ENCODE results near the gene RXRA.
"Not testable (repeated sequence)": the region's sequence is repeated elsewhere in the genome, so short reads cannot be mapped to it uniquely, and the experiment has no call there.

RXRA gene

GRCh38 chr9:134304690-134305089 is 21.6 kb upstream of the RXRA start:
- H3K4me3 ChIP-seq (ENCODE audit: insufficient read length, low read depth), result no peak overlapping the region
- no peaks in the 10 kb centered on the region for H3K4me1 ChIP-seq (ENCODE audit: insufficient read depth, insufficient read length)
- TF ChIP-seq SUZ12 (IDR thresholded peaks at IDR 0.05; ENCODE audit: extremely low read depth, insufficient read depth, insufficient read length) (no peak), ZNF274 (IDR thresholded peaks at IDR 0.05; ENCODE audit: low read depth, low read length) (no peak), YY1 (IDR thresholded peaks at IDR 0.05; ENCODE audit: insufficient read depth, insufficient read length) (no peak)
- DNase-seq (ENCODE audit: low read depth, low spot score), result no peak
- no peak overlapping the region for H3K9ac ChIP-seq (ENCODE audit: insufficient read length, low read depth)
- H3K27me3 ChIP-seq (ENCODE audit: insufficient read depth, insufficient read length), result peaks cover 3% of the 10 kb centered on the region
- H3K36me3 ChIP-seq (ENCODE audit: insufficient read depth, insufficient read length, low read length), result no peaks in the 10 kb centered on the region
- H3K9me3 ChIP-seq (ENCODE audit: insufficient read depth, low read length), result no peaks in the 10 kb centered on the region

GRCh38 chr9:134305533-134305932 is 20.7 kb upstream of the RXRA start:
- Histone ChIP-seq H3K4me1 (ENCODE audit: insufficient read depth, insufficient read length) (no peaks in the 10 kb centered on the region), H3K4me3 (ENCODE audit: insufficient read length, low read depth) (no peak overlapping the region), H3K9me3 (ENCODE audit: insufficient read depth, low read length) (no peaks in the 10 kb centered on the region), H3K36me3 (ENCODE audit: insufficient read depth, insufficient read length, low read length) (no peaks in the 10 kb centered on the region), H3K27me3 (ENCODE audit: insufficient read depth, insufficient read length) (peaks cover 3% of the 10 kb centered on the region), H3K9ac (ENCODE audit: insufficient read length, low read depth) (no peak overlapping the region)
- TF ChIP-seq YY1 (IDR thresholded peaks at IDR 0.05; ENCODE audit: insufficient read depth, insufficient read length) (no peak), SUZ12 (IDR thresholded peaks at IDR 0.05; ENCODE audit: extremely low read depth, insufficient read depth, insufficient read length) (no peak), ZNF274 (IDR thresholded peaks at IDR 0.05; ENCODE audit: low read depth, low read length) (no peak)
- no peak for DNase-seq (ENCODE audit: low read depth, low spot score)

DNA sequence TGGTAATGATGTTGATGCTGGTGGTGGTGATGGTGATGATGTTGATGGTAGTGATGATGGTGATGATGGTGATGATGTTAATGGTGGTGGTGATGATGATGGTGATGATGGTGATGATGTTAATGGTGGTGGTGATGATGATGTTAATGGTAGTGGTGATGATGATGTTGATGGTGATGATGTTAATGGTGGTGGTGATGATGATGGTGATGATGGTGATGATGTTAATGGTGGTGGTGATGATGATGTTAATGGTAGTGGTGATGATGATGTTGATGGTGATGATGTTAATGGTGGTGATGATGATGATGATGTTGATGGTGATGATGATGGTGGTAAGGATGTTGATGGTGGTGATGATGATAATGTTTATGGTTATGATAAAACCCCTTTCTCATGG is 20.2 kb upstream of the RXRA start:
- DNase-seq (ENCODE audit: low read depth, low spot score); H3K9ac ChIP-seq (ENCODE audit: insufficient read length, low read depth); H3K27me3 ChIP-seq (ENCODE audit: insufficient read depth, insufficient read length); H3K4me3 ChIP-seq (ENCODE audit: insufficient read length, low read depth); H3K4me1 ChIP-seq (ENCODE audit: insufficient read depth, insufficient read length); H3K36me3 ChIP-seq (ENCODE audit: insufficient read depth, insufficient read length, low read length); H3K9me3 ChIP-seq (ENCODE audit: insufficient read depth, low read length): not testable (repeated sequence)

DNA sequence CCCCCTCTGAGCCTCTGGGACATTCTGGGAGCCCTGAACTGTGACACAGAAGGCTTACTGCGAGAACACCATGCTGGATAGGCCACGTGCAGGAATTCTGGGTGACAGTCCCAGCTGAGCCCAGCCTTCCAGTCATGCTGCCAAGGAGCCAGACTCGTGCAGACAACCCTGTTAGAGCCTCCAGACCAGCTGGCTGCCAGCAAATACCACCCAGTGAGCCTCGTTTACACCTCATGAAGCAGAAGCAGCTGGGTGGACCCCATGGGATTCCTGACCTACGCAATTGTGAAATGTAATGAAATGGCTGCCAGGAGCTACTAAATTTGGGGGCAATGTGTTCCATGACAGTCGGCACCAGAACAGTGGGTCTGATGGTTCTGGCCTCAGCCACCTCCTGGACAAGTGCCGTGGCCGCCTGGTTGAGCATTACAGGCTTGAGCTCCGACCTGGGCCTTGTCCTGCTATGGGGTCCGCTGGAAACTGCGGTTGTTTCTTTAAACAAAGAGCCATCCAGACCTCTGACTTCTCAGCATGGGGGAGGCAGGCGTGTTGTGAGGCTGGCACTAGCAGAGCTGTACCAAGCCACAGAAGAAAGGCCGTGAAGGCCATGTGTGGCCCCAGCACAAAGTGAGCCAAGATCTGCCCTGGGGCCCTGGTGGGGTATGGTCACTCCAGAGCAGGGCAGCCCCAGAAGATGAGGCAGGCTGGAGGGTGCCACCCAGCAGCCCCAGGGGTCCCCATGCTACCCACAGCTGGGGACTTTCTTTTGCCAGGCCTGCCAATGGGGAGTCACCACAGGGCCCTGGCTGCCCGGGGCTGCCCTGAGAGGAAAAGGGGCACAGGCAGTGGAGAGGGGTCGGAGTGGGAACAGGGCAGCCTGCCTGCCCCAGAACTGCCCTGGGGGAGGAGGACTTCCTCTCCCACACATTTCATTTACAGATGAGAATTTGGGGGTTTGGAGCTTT is 19.3 kb upstream of the RXRA start:
- H3K27me3 ChIP-seq (ENCODE audit: insufficient read depth, insufficient read length), result peaks cover 3% of the 10 kb centered on the region
- H3K9me3 ChIP-seq (ENCODE audit: insufficient read depth, low read length), result peaks cover 5% of the 10 kb centered on the region; the same call in 1 of the 2 replicates
- H3K4me1 ChIP-seq (ENCODE audit: insufficient read depth, insufficient read length), result no peaks in the 10 kb centered on the region
- H3K4me3 ChIP-seq (ENCODE audit: insufficient read length, low read depth), result no peak overlapping the region
- no peak overlapping the region for H3K9ac ChIP-seq (ENCODE audit: insufficient read length, low read depth)
- no peak for TF ChIP-seq YY1 (IDR thresholded peaks at IDR 0.05; ENCODE audit: insufficient read depth, insufficient read length)
- no peak for TF ChIP-seq ZNF274 (IDR thresholded peaks at IDR 0.05; ENCODE audit: low read depth, low read length)
- TF ChIP-seq SUZ12 (IDR thresholded peaks at IDR 0.05; ENCODE audit: extremely low read depth, insufficient read depth, insufficient read length), result no peak
- no peak for DNase-seq (ENCODE audit: low read depth, low spot score)
- H3K36me3 ChIP-seq (ENCODE audit: insufficient read depth, insufficient read length, low read length), result no peaks in the 10 kb centered on the region

- no peak overlapping the region for H3K9ac ChIP-seq (ENCODE audit: insufficient read length, low read depth)
- H3K27me3 ChIP-seq (ENCODE audit: insufficient read depth, insufficient read length), result peaks cover 3% of the 10 kb centered on the region
- no peak for DNase-seq (ENCODE audit: low read depth, low spot score)
- H3K9me3 ChIP-seq (ENCODE audit: insufficient read depth, low read length), result peaks cover 8% of the 10 kb centered on the region; the same call in 1 of the 2 replicates
- H3K36me3 ChIP-seq (ENCODE audit: insufficient read depth, insufficient read length, low read length), result no peaks in the 10 kb centered on the region
- TF ChIP-seq YY1 (IDR thresholded peaks at IDR 0.05; ENCODE audit: insufficient read depth, insufficient read length) (no peak), ZNF274 (IDR thresholded peaks at IDR 0.05; ENCODE audit: low read depth, low read length) (no peak), SUZ12 (IDR thresholded peaks at IDR 0.05; ENCODE audit: extremely low read depth, insufficient read depth, insufficient read length) (no peak)
- H3K4me3 ChIP-seq (ENCODE audit: insufficient read length, low read depth), result no peak overlapping the region
- no peaks in the 10 kb centered on the region for H3K4me1 ChIP-seq (ENCODE audit: insufficient read depth, insufficient read length)
Observed at GRCh38 chr9:134307674-134308638, 18.3 kb upstream of the RXRA start.

DNA sequence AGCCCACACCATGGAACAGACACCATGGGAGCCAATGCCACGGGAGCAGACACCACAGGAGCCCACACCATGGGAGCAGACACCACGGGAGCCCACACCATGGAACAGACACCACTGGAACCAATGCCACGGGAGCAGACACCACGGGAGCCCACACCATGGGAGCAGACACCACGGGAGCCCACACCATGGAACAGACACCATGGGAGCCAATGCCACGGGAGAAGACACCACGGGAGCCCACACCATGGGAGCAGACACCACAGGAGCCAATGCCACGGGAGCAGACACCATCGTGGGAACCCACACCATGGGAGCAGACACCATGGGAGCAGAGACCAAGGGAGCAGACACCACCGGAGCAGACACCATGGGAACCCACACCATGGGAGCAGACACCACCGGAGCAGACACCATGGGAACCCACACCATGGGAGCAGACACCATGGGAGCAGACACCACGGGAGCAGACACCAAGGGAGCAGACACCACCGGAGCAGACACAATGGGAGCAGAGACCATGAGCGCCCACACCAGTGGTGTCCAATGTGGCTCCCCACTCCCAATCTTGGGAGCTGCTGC is 17.5 kb upstream of the RXRA start:
- not testable (repeated sequence) for H3K9me3 ChIP-seq (ENCODE audit: insufficient read depth, low read length); H3K36me3 ChIP-seq (ENCODE audit: insufficient read depth, insufficient read length, low read length); H3K9ac ChIP-seq (ENCODE audit: insufficient read length, low read depth); H3K27me3 ChIP-seq (ENCODE audit: insufficient read depth, insufficient read length); H3K4me3 ChIP-seq (ENCODE audit: insufficient read length, low read depth); DNase-seq (ENCODE audit: low read depth, low spot score); H3K4me1 ChIP-seq (ENCODE audit: insufficient read depth, insufficient read length)

GRCh38 chr9:134313470-134313869 is 12.8 kb upstream of the RXRA start:
- H3K27me3 ChIP-seq (ENCODE audit: insufficient read depth, insufficient read length), result no peaks in the 10 kb centered on the region
- no peak overlapping the region for H3K4me3 ChIP-seq (ENCODE audit: insufficient read length, low read depth)
- peaks cover 8% of the 10 kb centered on the region; the same call in 1 of the 2 replicates for H3K9me3 ChIP-seq (ENCODE audit: insufficient read depth, low read length)
- TF ChIP-seq SUZ12 (IDR thresholded peaks at IDR 0.05; ENCODE audit: extremely low read depth, insufficient read depth, insufficient read length) (no peak), ZNF274 (IDR thresholded peaks at IDR 0.05; ENCODE audit: low read depth, low read length) (no peak), YY1 (IDR thresholded peaks at IDR 0.05; ENCODE audit: insufficient read depth, insufficient read length) (no peak)
- no peaks in the 10 kb centered on the region for H3K36me3 ChIP-seq (ENCODE audit: insufficient read depth, insufficient read length, low read length)
- no peak for DNase-seq (ENCODE audit: low read depth, low spot score)
- H3K9ac ChIP-seq (ENCODE audit: insufficient read length, low read depth), result no peak overlapping the region
- H3K4me1 ChIP-seq (ENCODE audit: insufficient read depth, insufficient read length), result peaks cover 14% of the 10 kb centered on the region
